Stimulated activated CD8-positive, alpha-beta memory T cell treated with anti-CD3 and anti-CD28 coated beads, Interleukin-15, amount 100 ng/mL, for 24 hours (primary cell): Measurements from ENCODE around the gene CCL7.
"Not testable (repeated sequence)": the region's sequence is repeated elsewhere in the genome, so short reads cannot be mapped to it uniquely, and the experiment has no call there.

ENCODE experiments used
- DNase-seq: peaks from one replicate; pipeline ENCODE4 v3.0.0-alpha.2; 2020; ENCODE audit warnings: low read depth

CCL7 gene

DNA sequence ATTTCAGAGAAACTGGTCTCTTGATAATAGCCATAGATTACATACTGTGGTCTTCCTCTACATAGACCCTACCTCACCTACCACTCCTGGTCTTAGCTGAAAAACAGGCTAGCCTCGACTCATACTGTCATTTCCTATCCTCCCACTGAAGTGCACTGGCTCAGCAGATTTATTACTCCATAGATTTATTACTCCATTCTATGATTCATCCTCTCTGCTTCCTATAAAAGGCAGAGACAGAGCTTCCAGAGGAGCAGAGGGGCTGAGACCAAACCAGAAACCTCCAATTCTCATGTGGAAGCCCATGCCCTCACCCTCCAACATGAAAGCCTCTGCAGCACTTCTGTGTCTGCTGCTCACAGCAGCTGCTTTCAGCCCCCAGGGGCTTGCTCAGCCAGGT, at the start of gene CCL7:
TSS of gene CCL7 (plus strand) at position 253 of the 400 bp plus-strand sequence. CDS start at position 323, 70 bp downstream.
- DNase-seq = no peak

DNA sequence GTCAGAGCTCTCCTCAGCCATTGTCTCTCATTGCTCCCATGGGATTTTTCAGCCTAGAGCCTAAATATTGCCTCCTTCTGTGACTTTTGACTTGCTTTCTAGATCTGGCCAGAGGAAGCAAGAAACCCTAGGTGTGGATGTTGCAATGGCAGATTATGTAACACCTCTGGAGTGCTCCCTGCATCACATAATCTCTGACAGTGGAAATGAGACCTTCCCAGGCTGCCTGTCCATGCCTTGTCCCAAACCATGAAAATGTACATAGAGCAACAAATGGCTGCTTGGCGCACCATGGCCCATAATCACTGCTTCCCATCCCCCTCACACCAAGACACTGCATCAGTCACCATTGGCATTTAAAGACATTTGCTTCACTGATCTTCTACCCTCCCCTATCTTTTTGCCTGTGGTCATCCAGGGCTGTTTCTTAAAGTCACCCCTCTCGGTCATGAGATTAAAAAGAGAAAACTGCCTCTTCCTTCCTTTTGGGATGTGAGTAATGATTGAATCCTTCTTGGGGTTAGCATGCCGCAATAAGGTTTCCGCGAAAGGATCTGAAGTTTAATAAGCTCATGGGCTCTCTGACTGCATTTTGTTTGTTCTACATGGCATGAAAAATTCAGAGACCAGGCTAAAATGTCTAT, 49.1 kb upstream of the CCL7 start:
- DNase-seq = no peak

GRCh38 chr17:34221411-34221810, 48.6 kb upstream of the CCL7 start:
- no peak for DNase-seq

DNA sequence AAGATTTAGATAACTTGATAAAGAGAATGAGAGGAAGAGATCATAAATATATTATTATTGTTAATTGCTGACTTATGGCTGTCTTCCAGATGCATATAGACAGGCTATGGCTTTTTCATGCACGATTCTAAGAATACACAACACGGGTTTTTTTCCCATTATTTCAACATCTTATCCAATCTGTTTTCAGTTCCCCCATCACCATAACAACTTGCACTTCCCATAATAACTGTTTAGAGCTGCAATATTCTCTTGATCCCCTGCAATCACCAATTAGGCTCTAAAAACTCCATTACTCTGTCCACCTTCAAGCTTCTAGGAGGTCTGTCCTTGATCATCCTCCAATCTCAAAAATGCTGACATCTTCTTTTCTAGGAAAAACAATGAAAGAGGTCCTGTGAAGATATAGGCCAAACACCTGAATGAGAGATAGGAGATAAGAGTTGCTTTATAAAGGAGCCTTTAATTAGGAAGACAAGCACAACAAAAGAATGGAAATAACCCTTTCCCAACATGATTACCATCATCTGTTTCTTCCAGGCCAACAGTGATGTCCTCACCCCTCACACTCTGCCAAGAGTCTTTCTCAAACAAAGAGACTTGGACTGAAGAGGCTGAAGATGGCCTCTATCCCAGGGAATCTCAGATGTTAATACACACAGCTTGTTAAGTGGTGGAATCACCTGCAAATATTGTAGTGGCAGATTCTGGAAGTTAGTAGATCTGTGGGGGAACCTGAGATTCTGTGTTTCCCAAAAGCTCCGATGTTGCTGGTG, 47.1 kb upstream of the CCL7 start:
- DNase-seq = no peak

DNA sequence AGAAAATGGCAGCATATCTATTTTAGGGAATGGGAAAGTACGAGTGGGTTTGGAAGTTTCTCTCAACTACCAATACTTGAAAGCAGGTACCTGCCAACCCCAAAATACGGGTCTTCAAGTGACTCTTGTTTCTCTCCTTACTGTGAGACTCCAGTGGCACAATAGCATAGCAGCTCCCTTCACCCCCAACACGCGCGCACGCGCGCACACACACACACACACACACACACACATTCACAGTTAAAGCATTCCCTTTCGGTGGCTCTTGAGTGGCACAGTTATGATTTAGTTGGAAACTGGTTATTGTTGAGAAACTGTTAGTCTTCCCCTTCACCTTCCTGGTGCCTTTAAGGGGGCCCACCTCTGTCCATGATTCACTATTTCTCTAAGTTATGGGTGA, 45.0 kb upstream of the CCL7 start:
- no peak for DNase-seq

GRCh38 chr17:34226011-34226743, 43.8 kb upstream of the CCL7 start:
- no peak for DNase-seq

DNA sequence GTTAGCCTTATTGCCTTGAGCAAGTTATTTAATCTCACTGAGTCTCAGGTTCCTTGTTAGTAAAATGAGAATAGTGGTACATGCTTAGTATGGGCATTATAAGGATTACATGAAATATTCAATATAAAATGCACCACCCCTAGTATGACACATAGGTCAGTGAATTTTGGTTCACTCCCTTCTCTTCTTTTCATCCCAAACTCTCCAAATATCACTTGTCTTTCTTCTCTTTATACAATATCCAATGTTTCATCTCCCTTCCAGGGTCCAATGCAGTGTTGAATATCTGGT, 43.3 kb upstream of the CCL7 start:
- DNase-seq = no peak

DNA sequence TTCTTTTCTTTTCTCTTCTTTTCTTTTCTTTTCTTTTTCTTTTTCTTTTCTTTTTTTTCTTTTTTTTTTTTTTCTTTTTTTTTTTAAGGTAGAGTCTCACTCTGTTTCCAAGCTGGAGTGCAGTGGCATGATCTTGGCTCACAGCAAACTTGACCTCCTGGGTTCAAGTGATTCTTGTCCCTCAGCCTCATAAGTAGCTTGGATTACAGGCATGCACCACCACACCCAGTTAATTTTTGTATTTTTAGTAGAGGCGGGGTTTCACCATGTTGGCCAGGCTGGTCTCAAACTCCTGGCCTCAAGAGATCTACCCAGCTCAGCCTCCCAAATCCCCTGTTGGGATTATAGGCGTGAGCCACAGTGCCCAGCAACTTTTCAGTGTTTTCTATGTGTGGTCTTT, 42.7 kb upstream of the CCL7 start:
- DNase-seq = not testable (repeated sequence)

GRCh38 chr17:34227707-34228106, 42.3 kb upstream of the CCL7 start:
- DNase-seq = no peak

- DNase-seq = no peak
Observed at GRCh38 chr17:34228781-34229180, 41.2 kb upstream of the CCL7 start.

GRCh38 chr17:34230342-34230741, 39.7 kb upstream of the CCL7 start:
- DNase-seq = no peak

DNA sequence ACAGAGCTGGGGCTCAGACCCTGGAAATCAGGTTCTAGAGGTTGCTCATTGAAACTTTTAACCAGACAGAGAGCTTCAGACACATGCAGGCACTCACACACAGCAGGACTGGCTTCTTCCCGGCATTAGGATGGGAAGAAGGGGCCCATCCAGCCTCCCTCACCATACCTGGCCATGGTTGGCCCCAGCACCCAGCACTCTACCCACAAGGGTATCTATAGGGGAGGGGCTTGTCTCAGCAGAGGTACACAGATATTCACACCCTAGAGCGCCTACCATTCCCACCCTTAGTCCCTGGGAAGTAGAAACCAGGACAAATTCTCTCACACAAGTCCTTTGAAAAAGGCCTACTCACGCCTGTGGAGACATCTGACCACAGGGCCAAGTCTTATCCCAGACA, 35.4 kb upstream of the CCL7 start:
- DNase-seq = no peak

GRCh38 chr17:34235389-34236028, 34.5 kb upstream of the CCL7 start:
- no peak for DNase-seq

- DNase-seq = no peak
Observed at GRCh38 chr17:34236281-34236892, 33.6 kb upstream of the CCL7 start.

GRCh38 chr17:34237458-34237857, 32.6 kb upstream of the CCL7 start:
- no peak for DNase-seq

DNA sequence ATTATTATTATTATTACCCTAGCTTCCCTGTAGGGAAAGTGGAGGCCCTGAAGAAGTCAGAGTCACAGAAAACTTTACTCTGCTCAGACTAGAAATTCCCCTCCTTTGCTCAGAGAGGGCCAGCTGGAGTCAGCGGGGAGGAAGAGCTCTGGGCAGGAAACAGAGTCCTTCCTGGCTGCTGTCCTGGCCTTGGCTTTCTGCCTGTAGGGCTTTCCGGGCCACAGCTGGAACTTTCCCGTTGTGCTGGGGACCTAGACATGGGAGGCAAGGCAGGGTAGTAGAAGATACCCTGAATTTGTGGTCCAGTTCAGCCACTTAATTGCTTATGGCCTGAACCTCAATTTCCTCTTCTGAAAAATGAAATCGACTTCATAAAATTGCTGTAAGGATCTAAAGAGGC, 29.0 kb upstream of the CCL7 start:
- DNase-seq = no peak

DNA sequence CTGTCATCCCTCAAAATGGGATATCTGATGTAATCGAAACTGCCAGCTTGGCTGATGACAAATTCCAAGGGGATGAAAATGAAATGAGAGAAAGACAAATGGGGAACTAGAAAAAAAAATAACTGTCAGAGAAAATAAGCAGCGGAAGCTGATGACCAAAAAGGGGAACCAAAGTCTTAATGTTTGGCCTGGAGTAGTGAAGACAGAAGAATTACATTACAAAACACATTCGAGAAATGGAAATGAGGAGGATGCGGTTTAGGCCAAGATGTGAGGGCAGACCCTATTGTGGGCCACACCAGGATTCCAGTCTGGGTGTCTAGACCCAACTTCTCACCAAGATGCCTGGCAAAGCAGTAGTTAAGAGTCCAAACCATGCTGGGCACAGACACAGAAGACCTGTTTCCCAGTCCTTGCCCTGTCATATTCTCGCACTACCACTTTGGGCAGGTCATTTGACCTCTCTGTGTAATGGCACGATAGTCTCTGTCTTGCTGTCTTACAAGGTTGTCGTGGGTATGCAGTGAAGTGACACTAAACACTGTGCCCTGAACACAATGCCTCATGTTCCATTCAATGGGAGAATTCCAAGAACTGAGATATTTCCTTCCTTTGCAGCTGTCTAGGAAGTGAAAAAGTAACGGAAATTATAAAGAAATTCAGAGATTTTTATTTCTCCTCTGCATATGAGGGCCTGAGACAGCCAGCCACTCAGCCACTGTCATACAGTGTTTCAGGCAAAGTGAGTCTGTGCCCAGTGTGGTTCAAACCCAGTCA, 27.2 kb upstream of the CCL7 start:
- no peak for DNase-seq

- DNase-seq = no peak
Observed at GRCh38 chr17:34243364-34244320, 26.4 kb upstream of the CCL7 start.

- no peak for DNase-seq
Observed at GRCh38 chr17:34245351-34245905, 24.6 kb upstream of the CCL7 start.

- no peak for DNase-seq
Observed at GRCh38 chr17:34246446-34246845, 23.6 kb upstream of the CCL7 start.
